SK-N-SH treated with all-trans-retinoic acid at 6 μM for 48 hours (cell line): ENCODE results near the gene ZNF529.

Experiments used
- BACH2 ChIP-seq: fragments of 250-450 bp; sonication (Bioruptor Pico); IDR thresholded peaks from 2 replicates; pipeline ENCODE4 v1.9.0; 2021; ENCODE audit warnings: mild to moderate bottlenecking, borderline replicate concordance
- OSR1 ChIP-seq: fragments of 250-450 bp; sonication (Bioruptor Pico); IDR thresholded peaks from 2 replicates; pipeline ENCODE4 v1.8.0; 2022; ENCODE audit warnings: moderate library complexity, mild to moderate bottlenecking, inconsistent platforms
- SNAI2 ChIP-seq: fragments of 250-450 bp; sonication (Bioruptor Pico); IDR thresholded peaks from 2 replicates; pipeline ENCODE4 v1.5.0; 2020; ENCODE audit warnings: mild to moderate bottlenecking, moderate library complexity
- ZNF70 ChIP-seq: fragments of 450-650 bp; formaldehyde crosslinking; IDR thresholded peaks from 2 replicates; pipeline ENCODE4 v1.5.0; 2020; ENCODE audit warnings: mild to moderate bottlenecking, moderate library complexity
- TF ChIP-seq, protein P1 (sequence below): fragments of 250-450 bp; sonication (Bioruptor Pico); IDR thresholded peaks from 2 replicates; pipeline ENCODE4 v1.5.1; 2020; ENCODE audit warnings: low read depth, mild to moderate bottlenecking, moderate library complexity
- TF ChIP-seq, protein P2 (sequence below): fragments of 250-450 bp; sonication (Bioruptor Pico); IDR thresholded peaks from 2 replicates; pipeline ENCODE4 v1.5.1; 2021; ENCODE audit warnings: mild to moderate bottlenecking, moderate library complexity
- TF ChIP-seq, protein P3 (sequence below): fragments of 250-450 bp; sonication (Bioruptor Pico); IDR thresholded peaks from 2 replicates; pipeline ENCODE4 v1.5.0; 2020; ENCODE audit warnings: mild to moderate bottlenecking, moderate library complexity

DNA sequence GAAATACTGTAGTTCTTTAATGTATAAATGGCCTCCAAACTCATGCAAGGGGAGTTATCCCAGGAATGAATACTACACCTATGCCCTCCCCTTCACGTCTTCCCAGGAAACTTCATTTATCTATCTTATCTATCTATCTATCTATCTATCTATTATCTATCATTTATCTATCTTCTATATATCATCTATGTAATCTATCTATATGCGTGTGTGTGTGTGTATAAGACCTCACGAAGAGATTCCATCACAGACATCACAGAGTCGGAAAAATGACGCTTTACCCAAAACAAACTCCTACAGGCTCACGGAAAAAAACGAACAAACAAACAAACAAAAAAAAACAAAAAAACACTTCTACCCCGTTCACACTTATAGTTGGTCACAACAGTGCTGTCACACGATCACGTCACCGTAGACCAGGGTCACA, 486 bp downstream of the ZNF529 start:
- no peak for TF ChIP-seq ZNF70 (CRISPR knock-in tag)
- TF ChIP-seq BACH2 (CRISPR knock-in tag), result no peak
- TF ChIP-seq SNAI2 (CRISPR knock-in tag), result no peak
- TF ChIP-seq, protein P1, sequence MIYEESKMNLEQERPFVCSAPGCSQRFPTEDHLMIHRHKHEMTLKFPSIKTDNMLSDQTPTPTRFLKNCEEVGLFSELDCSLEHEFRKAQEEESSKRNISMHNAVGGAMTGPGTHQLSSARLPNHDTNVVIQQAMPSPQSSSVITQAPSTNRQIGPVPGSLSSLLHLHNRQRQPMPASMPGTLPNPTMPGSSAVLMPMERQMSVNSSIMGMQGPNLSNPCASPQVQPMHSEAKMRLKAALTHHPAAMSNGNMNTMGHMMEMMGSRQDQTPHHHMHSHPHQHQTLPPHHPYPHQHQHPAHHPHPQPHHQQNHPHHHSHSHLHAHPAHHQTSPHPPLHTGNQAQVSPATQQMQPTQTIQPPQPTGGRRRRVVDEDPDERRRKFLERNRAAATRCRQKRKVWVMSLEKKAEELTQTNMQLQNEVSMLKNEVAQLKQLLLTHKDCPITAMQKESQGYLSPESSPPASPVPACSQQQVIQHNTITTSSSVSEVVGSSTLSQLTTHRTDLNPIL, result no peak
- TF ChIP-seq, protein P2, sequence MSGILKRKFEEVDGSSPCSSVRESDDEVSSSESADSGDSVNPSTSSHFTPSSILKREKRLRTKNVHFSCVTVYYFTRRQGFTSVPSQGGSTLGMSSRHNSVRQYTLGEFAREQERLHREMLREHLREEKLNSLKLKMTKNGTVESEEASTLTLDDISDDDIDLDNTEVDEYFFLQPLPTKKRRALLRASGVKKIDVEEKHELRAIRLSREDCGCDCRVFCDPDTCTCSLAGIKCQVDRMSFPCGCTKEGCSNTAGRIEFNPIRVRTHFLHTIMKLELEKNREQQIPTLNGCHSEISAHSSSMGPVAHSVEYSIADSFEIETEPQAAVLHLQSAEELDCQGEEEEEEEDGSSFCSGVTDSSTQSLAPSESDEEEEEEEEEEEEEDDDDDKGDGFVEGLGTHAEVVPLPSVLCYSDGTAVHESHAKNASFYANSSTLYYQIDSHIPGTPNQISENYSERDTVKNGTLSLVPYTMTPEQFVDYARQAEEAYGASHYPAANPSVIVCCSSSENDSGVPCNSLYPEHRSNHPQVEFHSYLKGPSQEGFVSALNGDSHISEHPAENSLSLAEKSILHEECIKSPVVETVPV, result no peak
- TF ChIP-seq, protein P3, sequence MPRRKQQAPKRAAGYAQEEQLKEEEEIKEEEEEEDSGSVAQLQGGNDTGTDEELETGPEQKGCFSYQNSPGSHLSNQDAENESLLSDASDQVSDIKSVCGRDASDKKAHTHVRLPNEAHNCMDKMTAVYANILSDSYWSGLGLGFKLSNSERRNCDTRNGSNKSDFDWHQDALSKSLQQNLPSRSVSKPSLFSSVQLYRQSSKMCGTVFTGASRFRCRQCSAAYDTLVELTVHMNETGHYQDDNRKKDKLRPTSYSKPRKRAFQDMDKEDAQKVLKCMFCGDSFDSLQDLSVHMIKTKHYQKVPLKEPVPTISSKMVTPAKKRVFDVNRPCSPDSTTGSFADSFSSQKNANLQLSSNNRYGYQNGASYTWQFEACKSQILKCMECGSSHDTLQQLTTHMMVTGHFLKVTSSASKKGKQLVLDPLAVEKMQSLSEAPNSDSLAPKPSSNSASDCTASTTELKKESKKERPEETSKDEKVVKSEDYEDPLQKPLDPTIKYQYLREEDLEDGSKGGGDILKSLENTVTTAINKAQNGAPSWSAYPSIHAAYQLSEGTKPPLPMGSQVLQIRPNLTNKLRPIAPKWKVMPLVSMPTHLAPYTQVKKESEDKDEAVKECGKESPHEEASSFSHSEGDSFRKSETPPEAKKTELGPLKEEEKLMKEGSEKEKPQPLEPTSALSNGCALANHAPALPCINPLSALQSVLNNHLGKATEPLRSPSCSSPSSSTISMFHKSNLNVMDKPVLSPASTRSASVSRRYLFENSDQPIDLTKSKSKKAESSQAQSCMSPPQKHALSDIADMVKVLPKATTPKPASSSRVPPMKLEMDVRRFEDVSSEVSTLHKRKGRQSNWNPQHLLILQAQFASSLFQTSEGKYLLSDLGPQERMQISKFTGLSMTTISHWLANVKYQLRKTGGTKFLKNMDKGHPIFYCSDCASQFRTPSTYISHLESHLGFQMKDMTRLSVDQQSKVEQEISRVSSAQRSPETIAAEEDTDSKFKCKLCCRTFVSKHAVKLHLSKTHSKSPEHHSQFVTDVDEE (CRISPR knock-in tag), result no peak
- TF ChIP-seq OSR1 (CRISPR knock-in tag), result no peak
